DND-41 (cell line): ENCODE measurements around the gene TEX10.

Experiments
- EZH2 ChIP-seq: IDR thresholded peaks from 3 replicates; pipeline ENCODE4 v1.6.1; 2012; ENCODE audit warnings: borderline replicate concordance, low read depth, mild to moderate bottlenecking, moderate library complexity, low read length, inconsistent platforms; ENCODE audit not compliant: severe bottlenecking
- TF ChIP-seq, protein P1 (sequence below): IDR thresholded peaks from 2 replicates; pipeline ENCODE4 v1.5.1; 2012; ENCODE audit warnings: borderline replicate concordance, low read length, moderate library complexity, mild to moderate bottlenecking; ENCODE audit not compliant: poor library complexity, severe bottlenecking; ENCODE audit errors: extremely low read depth

DNA sequence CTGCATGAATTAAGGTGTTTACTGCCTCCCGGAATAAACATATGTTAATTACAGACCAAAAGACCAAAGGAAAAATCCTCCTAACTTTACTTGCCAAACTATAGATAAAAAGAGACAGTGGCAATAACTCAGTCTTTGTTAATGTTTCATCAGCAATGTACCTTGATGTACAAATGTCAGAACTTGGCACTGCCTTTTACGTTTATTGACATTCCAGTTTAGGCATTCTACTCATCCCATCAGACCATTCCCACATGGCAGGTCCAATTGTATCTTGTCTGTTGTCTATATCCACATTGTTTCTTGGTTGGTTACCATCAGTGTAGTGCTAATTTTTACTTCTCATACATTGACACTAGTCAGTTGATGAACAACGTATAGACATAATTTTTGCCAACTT, 85.5 kb downstream of the TEX10 start:
- TF ChIP-seq, protein P1, sequence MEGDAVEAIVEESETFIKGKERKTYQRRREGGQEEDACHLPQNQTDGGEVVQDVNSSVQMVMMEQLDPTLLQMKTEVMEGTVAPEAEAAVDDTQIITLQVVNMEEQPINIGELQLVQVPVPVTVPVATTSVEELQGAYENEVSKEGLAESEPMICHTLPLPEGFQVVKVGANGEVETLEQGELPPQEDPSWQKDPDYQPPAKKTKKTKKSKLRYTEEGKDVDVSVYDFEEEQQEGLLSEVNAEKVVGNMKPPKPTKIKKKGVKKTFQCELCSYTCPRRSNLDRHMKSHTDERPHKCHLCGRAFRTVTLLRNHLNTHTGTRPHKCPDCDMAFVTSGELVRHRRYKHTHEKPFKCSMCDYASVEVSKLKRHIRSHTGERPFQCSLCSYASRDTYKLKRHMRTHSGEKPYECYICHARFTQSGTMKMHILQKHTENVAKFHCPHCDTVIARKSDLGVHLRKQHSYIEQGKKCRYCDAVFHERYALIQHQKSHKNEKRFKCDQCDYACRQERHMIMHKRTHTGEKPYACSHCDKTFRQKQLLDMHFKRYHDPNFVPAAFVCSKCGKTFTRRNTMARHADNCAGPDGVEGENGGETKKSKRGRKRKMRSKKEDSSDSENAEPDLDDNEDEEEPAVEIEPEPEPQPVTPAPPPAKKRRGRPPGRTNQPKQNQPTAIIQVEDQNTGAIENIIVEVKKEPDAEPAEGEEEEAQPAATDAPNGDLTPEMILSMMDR, result no peak
- TF ChIP-seq EZH2, result no peak
